GM21619 (cell line): Measurements from ENCODE around the gene GLI2.

Source experiments
- ATAC-seq: cut with Tn5 transposase; IDR thresholded peaks from one replicate; pipeline ENCODE4 v1.9.1; 2021; ENCODE audit not compliant: unreplicated experiment

Gene GLI2

GRCh38 chr2:120769076-120769786, 33.6 kb downstream of the GLI2 start:
- ATAC-seq, result no peak

GRCh38 chr2:120769787-120770120, 34.1 kb downstream of the GLI2 start:
- no peak for ATAC-seq

GRCh38 chr2:120770176-120770575, 34.5 kb downstream of the GLI2 start:
- no peak for ATAC-seq

- ATAC-seq, result no peak
Observed at GRCh38 chr2:120770641-120771040, 35.0 kb downstream of the GLI2 start.

GRCh38 chr2:120771111-120771780, 35.6 kb downstream of the GLI2 start:
- ATAC-seq, result no peak

- no peak for ATAC-seq
Observed at GRCh38 chr2:120771781-120772208, 36.1 kb downstream of the GLI2 start.

- ATAC-seq, result no peak
Observed at GRCh38 chr2:120772261-120772660, 36.6 kb downstream of the GLI2 start.

GRCh38 chr2:120773186-120773800, 37.6 kb downstream of the GLI2 start:
- no peak for ATAC-seq

- no peak for ATAC-seq
Observed at GRCh38 chr2:120774557-120775160, 39.0 kb downstream of the GLI2 start.

- ATAC-seq, result no peak
Observed at GRCh38 chr2:120775194-120775593, 39.5 kb downstream of the GLI2 start.

GRCh38 chr2:120775801-120776589, 40.3 kb downstream of the GLI2 start:
- no peak for ATAC-seq

GRCh38 chr2:120776649-120777048, 41.0 kb downstream of the GLI2 start:
- ATAC-seq, result no peak

- ATAC-seq, result no peak
Observed at GRCh38 chr2:120777170-120777751, 41.6 kb downstream of the GLI2 start.

GRCh38 chr2:120777787-120778186, 42.1 kb downstream of the GLI2 start:
- ATAC-seq, result no peak

GRCh38 chr2:120778244-120778643, 42.6 kb downstream of the GLI2 start:
- no peak for ATAC-seq

GRCh38 chr2:120779781-120780283, 44.2 kb downstream of the GLI2 start:
- ATAC-seq, result no peak

- ATAC-seq, result no peak
Observed at GRCh38 chr2:120780402-120780801, 44.7 kb downstream of the GLI2 start.

GRCh38 chr2:120783371-120783791, 47.7 kb downstream of the GLI2 start:
- no peak for ATAC-seq

GRCh38 chr2:120783969-120784372, 48.3 kb downstream of the GLI2 start:
- no peak for ATAC-seq
